H1 (cell line): Measurements from ENCODE around the gene SIT1. TPM values are rescaled to one million over a fixed set of nuclear protein-coding genes. Genes with fewer than 3 reads are reported as not detected.
A peak's percentile ranks its signal among the peaks of the same experiment; 100 is the strongest.

ENCODE experiments used
- CTCF ChIA-PET: fragments of 300-600 bp; sonication (Branson Sonifier 250); formaldehyde crosslinking; loops from one replicate; lab custom pipeline; 2021; ENCODE audit not compliant: partially characterized antibody; lab: Charles Lee
- POLR2A ChIA-PET: fragments of 300-600 bp; sonication (Branson Sonifier 250); formaldehyde crosslinking; loops from one replicate; lab custom pipeline; 2021; ENCODE audit warnings: inconsistent platforms; ENCODE audit not compliant: partially characterized antibody; lab: Charles Lee
- DNase-seq, 2 experiments: peaks; one replicate each; pipeline versions ENCODE4 v3.0.0 to v3.0.0-alpha.2; 2010 to 2022; ENCODE audit warnings: low spot score in 2 of 2, low read depth in 1 of 2, mixed read lengths in 1 of 2
- FAIRE-seq: peaks from 2 replicates; lab custom pipeline; 2011; peaks lifted over from hg19 to GRCh38; lab: Jason Lieb, UNC
- H2AFZ ChIP-seq: 2 replicates; pipeline ENCODE4 v1.8.1; 2012; ENCODE audit warnings: low read length, inconsistent platforms
- H2AK5ac ChIP-seq: 2 replicates; pipeline ENCODE4 v1.6.1; 2013; ENCODE audit warnings: low read depth, low read length
- H2BK120ac ChIP-seq: replicated peaks from 2 replicates; pipeline ENCODE3; 2013; ENCODE audit warnings: low read depth, low read length, inconsistent platforms
- H2BK12ac ChIP-seq: 2 replicates; pipeline ENCODE4 v1.6.1; 2013; ENCODE audit warnings: low read depth, low read length
- H2BK15ac ChIP-seq: 2 replicates; pipeline ENCODE4 v1.6.1; 2013; ENCODE audit warnings: low read length
- H2BK20ac ChIP-seq: 2 replicates; pipeline ENCODE4 v1.6.1; 2013; ENCODE audit warnings: low read length
- H2BK5ac ChIP-seq: 2 replicates; pipeline ENCODE4 v1.6.1; 2013; ENCODE audit warnings: low read depth, low read length
- H3K14ac ChIP-seq: 2 replicates; pipeline ENCODE4 v1.6.1; 2013; ENCODE audit warnings: inconsistent platforms; ENCODE audit not compliant: insufficient read length
- H3K18ac ChIP-seq: 2 replicates; pipeline ENCODE4 v1.6.1; 2013; ENCODE audit warnings: low read length; ENCODE audit errors: extremely low read depth
- H3K23ac ChIP-seq: 2 replicates; pipeline ENCODE4 v1.6.1; 2013; ENCODE audit warnings: inconsistent platforms; ENCODE audit not compliant: insufficient read length
- H3K23me2 ChIP-seq: 2 replicates; pipeline ENCODE4 v1.6.1; 2013; ENCODE audit warnings: low read depth, low read length
- H3K27ac ChIP-seq: 2 replicates; pipeline ENCODE4 v1.6.1; 2011; ENCODE audit warnings: low read depth, low read length, inconsistent platforms
- H3K27me3 ChIP-seq, 4 experiments: replicated peaks in 1 of 4; 1 replicate in 1 of 4; 2 replicates in 3 of 4; pipeline versions ENCODE4 v1.6.1 to v1.8.1; 2011 to 2013; ENCODE audit warnings: low read length in 3 of 4, mild to moderate bottlenecking in 3 of 4, inconsistent platforms in 2 of 4, mixed read lengths in 2 of 4, moderate library complexity in 1 of 4; ENCODE audit not compliant: control insufficient read depth in 3 of 4, insufficient read depth in 3 of 4; ENCODE audit errors: extremely low read depth in 1 of 4
- H3K36me3 ChIP-seq, 4 experiments: 2 replicates each; pipeline versions ENCODE4 v1.6.1 to v1.8.1; 2011 to 2013; ENCODE audit warnings: mild to moderate bottlenecking in 4 of 4, low read length in 3 of 4, moderate library complexity in 2 of 4, control low read depth in 1 of 4, inconsistent platforms in 1 of 4; ENCODE audit not compliant: insufficient read depth in 4 of 4, control insufficient read depth in 2 of 4
- H3K4ac ChIP-seq: replicated peaks from 2 replicates; pipeline ENCODE3; 2013; ENCODE audit warnings: low read length, low read depth, mixed read lengths, inconsistent platforms; ENCODE audit not compliant: insufficient read length
- H3K4me1 ChIP-seq, 4 experiments: replicated peaks in 1 of 4; 1 replicate in 1 of 4; 2 replicates in 3 of 4; pipeline versions ENCODE4 v1.6.1 to v1.8.1; 2011 to 2013; ENCODE audit warnings: low read length in 3 of 4, inconsistent platforms in 2 of 4, mixed read lengths in 1 of 4; ENCODE audit not compliant: insufficient read depth in 4 of 4, control insufficient read depth in 3 of 4
- H3K4me2 ChIP-seq, 2 experiments: 2 replicates each; pipeline versions ENCODE4 v1.6.1 to v1.8.1; 2011 to 2013; ENCODE audit warnings: low read depth in 2 of 2, low read length in 2 of 2, control low read depth in 1 of 2, inconsistent platforms in 1 of 2, mild to moderate bottlenecking in 1 of 2; ENCODE audit not compliant: insufficient read depth in 1 of 2
- H3K4me3 ChIP-seq, 4 experiments: fragments of 200-600, 300-600 bp in 1 of 4; sonication (generic), shearing (Covaris generic), sonication (Bioruptor Twin) in 1 of 4; 2 replicates each; pipeline versions ENCODE4 v1.5.1 to v1.8.1; 2011 to 2016; ENCODE audit warnings: low read length in 4 of 4, low read depth in 3 of 4, control low read depth in 2 of 4, inconsistent platforms in 2 of 4, mild to moderate bottlenecking in 2 of 4, mixed read lengths in 1 of 4, moderate library complexity in 1 of 4; ENCODE audit not compliant: insufficient read depth in 2 of 4; ENCODE audit errors: extremely low read depth in 1 of 4
- H3K56ac ChIP-seq: replicated peaks from 2 replicates; pipeline ENCODE3; 2013; ENCODE audit warnings: low read depth, mild to moderate bottlenecking, mixed read lengths, low read length, inconsistent platforms; ENCODE audit not compliant: insufficient read length
- H3K79me1 ChIP-seq: 2 replicates; pipeline ENCODE4 v1.6.1; 2013; ENCODE audit warnings: low read depth, low read length, control low read depth
- H3K79me2 ChIP-seq, 2 experiments: 2 replicates each; pipeline versions ENCODE4 v1.6.1 to v1.8.1; 2012 to 2013; ENCODE audit warnings: low read length in 2 of 2, mild to moderate bottlenecking in 2 of 2, inconsistent platforms in 1 of 2; ENCODE audit not compliant: insufficient read depth in 2 of 2, control insufficient read depth in 1 of 2
- H3K9ac ChIP-seq, 4 experiments: replicated peaks in 1 of 4; 1 replicate in 1 of 4; 2 replicates in 3 of 4; pipeline versions ENCODE4 v1.6.1 to v1.8.1; 2011 to 2013; ENCODE audit warnings: low read depth in 3 of 4, low read length in 3 of 4, control low read depth in 2 of 4, mild to moderate bottlenecking in 2 of 4, moderate library complexity in 2 of 4, inconsistent platforms in 1 of 4; ENCODE audit errors: extremely low read depth in 1 of 4
- H3K9me3 ChIP-seq, 2 experiments: 2 replicates each; pipeline versions ENCODE4 v1.6.1 to v1.8.1; 2012 to 2013; ENCODE audit warnings: mild to moderate bottlenecking in 2 of 2, moderate library complexity in 2 of 2, control low read depth in 1 of 2, inconsistent platforms in 1 of 2, low read depth in 1 of 2, low read length in 1 of 2, mixed read lengths in 1 of 2; ENCODE audit not compliant: insufficient read depth in 2 of 2
- H4K20me1 ChIP-seq, 2 experiments: replicated peaks in 1 of 2; 2 replicates each; pipeline versions ENCODE3 to v1.8.1; 2011 to 2013; ENCODE audit warnings: inconsistent platforms in 2 of 2, low read length in 2 of 2, mild to moderate bottlenecking in 1 of 2; ENCODE audit not compliant: insufficient read depth in 2 of 2, control insufficient read depth in 1 of 2
- H4K5ac ChIP-seq: 2 replicates; pipeline ENCODE4 v1.6.1; 2013; ENCODE audit warnings: low read length, low read depth, mixed read lengths, inconsistent platforms; ENCODE audit not compliant: insufficient read length
- H4K8ac ChIP-seq: 2 replicates; pipeline ENCODE4 v1.8.0; 2013; ENCODE audit warnings: mild to moderate bottlenecking, moderate library complexity, low read length, inconsistent platforms; ENCODE audit not compliant: insufficient read depth; ENCODE audit errors: extremely low read depth
- H4K91ac ChIP-seq: replicated peaks from 2 replicates; pipeline ENCODE3; 2013; ENCODE audit warnings: low read length, mixed read lengths, inconsistent platforms; ENCODE audit not compliant: insufficient read length
- BACH1 ChIP-seq: IDR thresholded peaks from 2 replicates; pipeline ENCODE4 v1.6.1; 2012; ENCODE audit warnings: low read length, improper control_type of control experiment
- CHD1 ChIP-seq: IDR thresholded peaks from 2 replicates; pipeline ENCODE4 v1.6.1; 2012; ENCODE audit warnings: low read depth, low read length, improper control_type of control experiment
- KDM4A ChIP-seq: IDR thresholded peaks from one replicate; pipeline ENCODE4 v1.7.1; 2012; ENCODE audit warnings: low read depth, mild to moderate bottlenecking, moderate library complexity, low read length, inconsistent platforms; ENCODE audit not compliant: severe bottlenecking
- POLR2A ChIP-seq, 2 experiments: IDR thresholded peaks; 1 replicate in 1 of 2; 2 replicates in 1 of 2; pipeline ENCODE4 v1.6.1; 2011; ENCODE audit warnings: low read depth in 2 of 2, low read length in 2 of 2, mild to moderate bottlenecking in 2 of 2; ENCODE audit errors: control extremely low read depth in 1 of 2
- RFX5 ChIP-seq: IDR thresholded peaks from 2 replicates; pipeline ENCODE4 v1.6.1; 2011; ENCODE audit warnings: low read depth, low read length, improper control_type of control experiment, borderline replicate concordance
- SP4 ChIP-seq: IDR thresholded peaks from 2 replicates; pipeline ENCODE4 v1.6.1; 2012; ENCODE audit warnings: low read length, inconsistent platforms
- SUZ12 ChIP-seq: fragments of 200-600 bp; sonication (generic); IDR thresholded peaks from 2 replicates; pipeline ENCODE4 v1.6.1; 2012; ENCODE audit warnings: mild to moderate bottlenecking, inconsistent platforms, low read length, moderate library complexity, mixed read lengths
- WGBS, 2 experiments: shearing (Covaris generic) in 1 of 2; methylation state at CpG; one replicate each; pipeline versions ENCODE4 v1.1.6 to v1.1.7; 2013 to 2015; ENCODE audit warnings: low lambda C conversion rate in 2 of 2, mixed read lengths in 2 of 2, inconsistent platforms in 1 of 2, low coverage in 1 of 2, missing lambda C conversion rate in 1 of 2; ENCODE audit not compliant: insufficient replicate concordance in 2 of 2, insufficient coverage in 1 of 2, insufficient read length in 1 of 2; ENCODE audit errors: extremely low coverage in 1 of 2, missing lambda C conversion rate in 1 of 2; 5-methylcytosine and 5-hydroxymethylcytosine counted together
- polyA plus RNA-seq, 7 experiments: library from polyadenylated mRNA; depleted of rRNA in 3 of 7; stranded (reverse) in 5 of 7; unstranded in 2 of 7; fragments of >200 nt in 5 of 7; fragments of 200-250 nt in 2 of 7; gene quantifications; 1 replicate in 5 of 7; 2 replicates in 1 of 7; 4 replicates in 1 of 7; pipeline versions ENCODE4 v1.2.1 to v1.2.3, GENCODE V29; 2011 to 2013; ENCODE audit warnings: missing spikeins in 2 of 7, mixed read lengths in 2 of 7
- total RNA-seq: library from RNA; stranded (reverse); fragmentation: NEBNext Ultra II Directional; extraction: Animal tissue kit (Norgen Biotek cat#: 25700); gene quantifications from 2 replicates; pipeline ENCODE4 v1.2.1, GENCODE V29; 2021
- TF ChIP-seq, protein P1 (sequence below): IDR thresholded peaks from 2 replicates; pipeline ENCODE4 v1.6.1; 2011; ENCODE audit warnings: low read depth, mild to moderate bottlenecking, low read length; ENCODE audit not compliant: insufficient read depth
- TF ChIP-seq, protein P2 (sequence below): IDR thresholded peaks from 2 replicates; pipeline ENCODE4 v1.6.1; 2012; ENCODE audit warnings: inconsistent platforms

Gene SIT1
- total and polyA plus RNA-seq, 2 of the 8 experiments (the other 6 are each of a cell fraction or from before 2014, with no cell fraction given), result 8.2 to 12.8 TPM

DNA sequence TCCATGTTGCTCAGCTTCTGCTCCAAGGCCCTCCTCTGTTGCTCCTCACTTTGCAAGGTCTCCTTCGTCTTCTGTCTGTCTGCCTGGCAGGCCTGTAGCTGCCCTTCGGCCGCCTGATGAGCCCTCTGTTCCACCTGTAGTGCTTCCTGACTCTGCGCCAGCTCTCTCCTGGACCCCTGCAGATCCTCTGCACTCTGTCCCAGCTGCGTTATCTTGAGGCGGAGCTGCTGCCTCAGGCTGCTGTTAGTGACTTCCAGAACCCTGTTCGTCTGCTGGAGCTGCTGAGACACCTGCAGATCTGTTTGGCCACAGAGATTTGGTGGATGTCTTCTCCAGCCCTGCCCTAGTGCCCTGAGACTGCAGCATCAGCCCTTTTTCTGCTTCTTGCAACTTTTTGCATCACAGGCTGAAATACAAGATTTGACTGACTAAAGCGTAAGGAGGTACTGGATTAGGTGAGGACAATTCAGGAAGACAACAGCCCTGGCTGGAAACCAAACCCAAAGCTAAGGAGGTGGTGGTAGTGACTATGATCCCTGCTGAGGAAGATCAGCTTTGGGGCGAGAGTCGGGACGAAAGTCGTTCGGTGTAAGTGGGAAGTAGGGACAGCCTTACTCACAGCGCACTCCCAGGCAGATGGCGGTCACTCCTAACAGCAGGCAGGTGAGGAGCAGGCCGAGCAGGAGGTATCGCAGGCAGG is 34.6 kb downstream of the SIT1 start:
- TF ChIP-seq KDM4A (no peak), BACH1 (no peak), SUZ12 (no peak), RFX5 (no peak), POLR2A (IDR thresholded peaks at IDR 0.05; ENCODE audit: control extremely low read depth in 1 of 2, low read depth in 2 of 2, low read length in 2 of 2) (no peak), SP4 (no peak), CHD1 (no peak)
- TF ChIP-seq, protein P1, sequence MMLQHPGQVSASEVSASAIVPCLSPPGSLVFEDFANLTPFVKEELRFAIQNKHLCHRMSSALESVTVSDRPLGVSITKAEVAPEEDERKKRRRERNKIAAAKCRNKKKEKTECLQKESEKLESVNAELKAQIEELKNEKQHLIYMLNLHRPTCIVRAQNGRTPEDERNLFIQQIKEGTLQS, result no peak
- TF ChIP-seq, protein P2, sequence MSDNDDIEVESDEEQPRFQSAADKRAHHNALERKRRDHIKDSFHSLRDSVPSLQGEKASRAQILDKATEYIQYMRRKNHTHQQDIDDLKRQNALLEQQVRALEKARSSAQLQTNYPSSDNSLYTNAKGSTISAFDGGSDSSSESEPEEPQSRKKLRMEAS, result no peak

More for the DNA sequence above, 34.6 kb downstream of the SIT1 start:
- no peak overlapping the region for H3K23ac ChIP-seq
- FAIRE-seq (no peak), DNase-seq (no peak)
- H3K4ac ChIP-seq, result no peak overlapping the region
- H2BK12ac ChIP-seq, result no peak overlapping the region
- H2AK5ac ChIP-seq, result no peak overlapping the region
- H3K36me3 ChIP-seq, result no peaks in the 10 kb centered on the region
- H3K79me2 ChIP-seq, result no peaks in the 10 kb centered on the region
- no peak overlapping the region for H2BK120ac ChIP-seq
- H3K18ac ChIP-seq, result peak overlapping the region; percentile 75
- H3K27me3 ChIP-seq, result peaks cover 0 to 18% (median 14%) of the 10 kb centered on the region in 4 experiments; a peak in 4 of 7 replicates
- H4K20me1 ChIP-seq, result no peaks in the 10 kb centered on the region
- H2AFZ ChIP-seq, result peak overlapping the region; percentile 71
- ChIA-PET CTCF (interaction anchor here (1.0 to 5.2 kb wide), 16 partner anchors 10 to 174 kb away, joined by 3 to 31 read pairs (median 6); partner anchors contain the start of genes CCDC107, RMRP and SIT1), POLR2A (interaction anchor here (1.0 to 2.1 kb wide), 7 partner anchors 8 to 112 kb away, joined by 3 to 7 read pairs (median 4); partner anchors contain the start of gene ARHGEF39)
- H3K14ac ChIP-seq, result no peak overlapping the region
- peak overlapping the region; percentile 44 to 69 (median 50) for H3K4me3 ChIP-seq
- H3K27ac ChIP-seq, result no peak overlapping the region
- H3K9me3 ChIP-seq, result no peaks in the 10 kb centered on the region
- H2BK5ac ChIP-seq, result no peak overlapping the region
- WGBS, 2 experiments, result 55% methylated on average over 17 of the region's 17 CpGs; no CpG with 5 or more reads in 1 of the 2 experiments
- H3K4me2 ChIP-seq, result peak overlapping the region; percentile 74 to 77
- no peak overlapping the region for H2BK20ac ChIP-seq
- H4K8ac ChIP-seq, result peak overlapping the region; percentile 35
- no peak overlapping the region for H3K56ac ChIP-seq
- peaks cover 9% of the 10 kb centered on the region for H3K23me2 ChIP-seq
- H3K9ac ChIP-seq, result peak overlapping the region in 1 of 4 experiments; percentile 25; a peak in 2 of 7 replicates
- H4K5ac ChIP-seq, result peak overlapping the region; percentile 34
- peak overlapping the region; percentile 26 for H4K91ac ChIP-seq
- H2BK15ac ChIP-seq, result peak overlapping the region; percentile 88; the same call in 1 of the 2 replicates
- H3K4me1 ChIP-seq, result peaks cover 0 to 9% (median 5%) of the 10 kb centered on the region in 4 experiments; a peak in 4 of 7 replicates
- H3K79me1 ChIP-seq, result no peaks in the 10 kb centered on the region
